ENCODE measurements around the gene METTL22. TPM values are rescaled to one million over a fixed set of nuclear protein-coding genes. Genes with fewer than 3 reads are reported as not detected.

METTL22 gene
- total RNA-seq, 3 donors from 2014 or later = 26.9 to 36.1 (median 27.4) TPM

GRCh38 chr16:8588682-8589056 is 32.8 kb upstream of the METTL22 start:
- H3K27me3 ChIP-seq = peaks cover 7 to 46% of the 10 kb centered on the region in 2 donors
- intact Hi-C loops (cut with DNase I; ENCODE audit: low total_unique reads) = no loop called here
- H3K36me3 ChIP-seq = no peaks in the 10 kb centered on the region
- no peak overlapping the region for H3K27ac ChIP-seq
- TF ChIP-seq, protein P1, sequence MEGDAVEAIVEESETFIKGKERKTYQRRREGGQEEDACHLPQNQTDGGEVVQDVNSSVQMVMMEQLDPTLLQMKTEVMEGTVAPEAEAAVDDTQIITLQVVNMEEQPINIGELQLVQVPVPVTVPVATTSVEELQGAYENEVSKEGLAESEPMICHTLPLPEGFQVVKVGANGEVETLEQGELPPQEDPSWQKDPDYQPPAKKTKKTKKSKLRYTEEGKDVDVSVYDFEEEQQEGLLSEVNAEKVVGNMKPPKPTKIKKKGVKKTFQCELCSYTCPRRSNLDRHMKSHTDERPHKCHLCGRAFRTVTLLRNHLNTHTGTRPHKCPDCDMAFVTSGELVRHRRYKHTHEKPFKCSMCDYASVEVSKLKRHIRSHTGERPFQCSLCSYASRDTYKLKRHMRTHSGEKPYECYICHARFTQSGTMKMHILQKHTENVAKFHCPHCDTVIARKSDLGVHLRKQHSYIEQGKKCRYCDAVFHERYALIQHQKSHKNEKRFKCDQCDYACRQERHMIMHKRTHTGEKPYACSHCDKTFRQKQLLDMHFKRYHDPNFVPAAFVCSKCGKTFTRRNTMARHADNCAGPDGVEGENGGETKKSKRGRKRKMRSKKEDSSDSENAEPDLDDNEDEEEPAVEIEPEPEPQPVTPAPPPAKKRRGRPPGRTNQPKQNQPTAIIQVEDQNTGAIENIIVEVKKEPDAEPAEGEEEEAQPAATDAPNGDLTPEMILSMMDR (IDR thresholded peaks at IDR 0.05) = no peak
- no peak for TF ChIP-seq POLR2AphosphoS5 (IDR thresholded peaks at IDR 0.05)
- H3K4me1 ChIP-seq = peaks cover 0 to 7% of the 10 kb centered on the region in 2 donors
- H3K9me3 ChIP-seq = no peaks in the 10 kb centered on the region
- H3K4me3 ChIP-seq = no peak overlapping the region
- no peak for DNase-seq (ENCODE audit: low spot score in 2 of 2)

DNA sequence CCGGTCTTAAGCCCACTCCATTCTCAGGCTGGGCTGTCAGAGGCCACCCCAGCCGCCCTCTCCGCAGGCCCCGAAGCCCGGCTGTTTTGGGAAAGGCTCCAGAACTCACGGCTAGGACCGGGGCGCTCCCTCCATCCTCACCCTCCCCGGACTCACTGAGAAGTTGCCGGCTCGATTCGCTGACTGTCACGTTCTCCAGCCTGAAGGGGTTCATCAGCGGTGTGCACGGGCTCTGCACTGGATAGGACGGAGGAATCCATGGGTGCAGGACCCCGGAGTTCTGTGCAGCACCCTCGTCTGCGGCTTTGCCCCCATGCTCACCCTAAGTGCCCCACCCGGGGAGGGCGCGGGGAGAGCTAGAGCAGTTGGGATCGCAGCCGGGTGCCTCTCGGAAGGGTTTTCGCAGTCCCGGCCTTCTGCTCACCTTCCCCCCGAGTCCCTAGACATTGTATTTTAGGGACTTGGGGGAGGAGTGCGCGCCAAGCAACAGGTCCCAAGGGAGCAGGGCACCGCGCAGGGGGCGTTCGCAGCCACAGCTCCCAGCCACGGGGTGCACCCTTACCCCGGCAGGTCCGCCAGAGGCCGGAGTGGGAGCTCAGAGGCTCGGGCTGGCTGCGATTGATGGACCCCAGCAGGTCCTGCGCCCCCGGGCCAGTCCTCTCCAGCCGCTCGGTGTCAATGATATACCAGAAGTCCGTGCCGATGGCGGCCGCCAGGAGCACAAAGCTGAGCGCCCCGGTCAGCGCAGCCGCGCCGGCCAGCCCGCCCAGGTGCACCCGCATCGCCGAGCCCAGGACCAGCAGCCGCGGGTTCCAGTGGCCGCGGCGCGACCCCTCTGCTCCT is 32.2 kb upstream of the METTL22 start:
- intact Hi-C loops (cut with DNase I; ENCODE audit: low total_unique reads) = no loop called here
- TF ChIP-seq POLR2A (IDR thresholded peaks at IDR 0.05) (no peak), POLR2AphosphoS5 (IDR thresholded peaks at IDR 0.05) (no peak)
- TF ChIP-seq, protein P1 (IDR thresholded peaks at IDR 0.05) = no peak
- Histone ChIP-seq H3K27ac (no peak overlapping the region), H3K4me3 (peak overlapping the region in 2 of 3 donors; percentile 21 to 47), H3K9me3 (no peaks in the 10 kb centered on the region), H3K4me1 (peaks cover 0 to 7% of the 10 kb centered on the region in 2 donors), H3K36me3 (no peaks in the 10 kb centered on the region), H3K27me3 (peaks cover 7 to 46% of the 10 kb centered on the region in 2 donors)
- no peak for DNase-seq (ENCODE audit: low spot score in 2 of 2)

DNA sequence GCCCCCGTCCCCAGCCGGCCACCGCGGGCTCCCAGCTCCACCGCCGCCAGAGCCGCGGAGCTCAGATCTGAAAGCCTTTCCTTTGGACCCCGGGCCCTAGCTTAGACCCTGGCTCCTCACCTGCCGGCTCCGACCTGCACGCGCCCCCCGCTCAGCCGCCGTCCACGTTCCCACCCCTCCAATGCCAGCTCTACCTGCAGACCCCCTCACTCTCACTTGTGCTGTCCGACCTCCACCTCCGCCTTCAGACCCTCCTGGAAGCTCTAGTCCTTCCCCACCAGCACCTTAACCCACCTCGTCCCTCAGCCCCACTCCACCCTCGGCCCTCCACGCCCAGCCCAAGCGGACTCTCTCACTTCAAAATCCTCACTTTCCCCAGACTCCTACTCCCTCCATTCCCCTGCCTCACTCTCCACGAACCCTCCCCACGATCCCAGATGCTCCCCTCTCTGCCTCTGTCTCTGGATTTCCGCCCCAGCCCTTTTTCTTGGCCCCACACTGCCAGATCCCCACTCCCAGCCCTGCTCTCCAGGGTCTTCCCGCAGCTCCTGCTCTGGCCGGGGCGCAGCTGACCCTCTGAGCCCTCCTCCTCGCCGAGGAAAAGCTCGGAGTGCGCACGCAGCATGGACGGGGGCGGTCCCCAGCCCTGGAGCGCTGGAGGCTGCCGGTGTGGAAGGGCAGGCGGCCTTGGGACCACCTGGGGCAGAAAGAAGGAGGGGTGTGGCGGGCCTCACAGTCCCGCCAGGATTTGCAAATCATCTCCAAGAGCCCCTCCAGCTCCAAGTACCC is 31.4 kb upstream of the METTL22 start, which contains the start of gene TMEM114:
TSS of gene TMEM114 (minus strand) at position 612 of the 789 bp plus-strand sequence. CDS start 673 bp downstream, outside the sequence.
- H3K27me3 ChIP-seq = peaks cover 7 to 46% of the 10 kb centered on the region in 2 donors
- H3K4me1 ChIP-seq = peaks cover 0 to 7% of the 10 kb centered on the region in 2 donors
- no peak for DNase-seq (ENCODE audit: low spot score in 2 of 2)
- no peaks in the 10 kb centered on the region for H3K9me3 ChIP-seq
- peak within 1 kb of the TSS in 2 of 3 donors; percentile 21 to 47 for H3K4me3 ChIP-seq
- intact Hi-C loops (cut with DNase I; ENCODE audit: low total_unique reads) = no loop called here
- TF ChIP-seq POLR2AphosphoS5 (IDR thresholded peaks at IDR 0.05) (no peak), POLR2A (IDR thresholded peaks at IDR 0.05) (no peak)
- TF ChIP-seq, protein P1 (IDR thresholded peaks at IDR 0.05) = no peak
- H3K27ac ChIP-seq = no peak within 1 kb of the TSS
- no peaks in the 10 kb centered on the region for H3K36me3 ChIP-seq

GRCh38 chr16:8590811-8591210 is 30.7 kb upstream of the METTL22 start:
- Histone ChIP-seq H3K4me1 (peaks cover 0 to 7% of the 10 kb centered on the region in 2 donors), H3K27ac (no peak overlapping the region), H3K9me3 (no peaks in the 10 kb centered on the region), H3K4me3 (no peak overlapping the region), H3K36me3 (no peaks in the 10 kb centered on the region), H3K27me3 (peaks cover 7 to 46% of the 10 kb centered on the region in 2 donors)
- TF ChIP-seq, protein P1 (IDR thresholded peaks at IDR 0.05) = no peak
- TF ChIP-seq POLR2AphosphoS5 (IDR thresholded peaks at IDR 0.05) (no peak), POLR2A (IDR thresholded peaks at IDR 0.05) (no peak)
- DNase-seq (ENCODE audit: low spot score in 2 of 2) = no peak
- intact Hi-C loops (cut with DNase I; ENCODE audit: low total_unique reads) = no loop called here
